SJCRH30 (cell line): ENCODE measurements around the gene OR52K2. TPM values are rescaled to one million over a fixed set of nuclear protein-coding genes. Genes with fewer than 3 reads are reported as not detected.
"Not testable (repeated sequence)": the region's sequence is repeated elsewhere in the genome, so short reads cannot be mapped to it uniquely, and the experiment has no call there.

Experiments
- DNase-seq, 2 experiments: peaks; one replicate each; pipeline ENCODE4 v3.0.0-alpha.2; 2015 to 2020
- H3K27ac ChIP-seq: fragments of 250-450 bp; sonication (Bioruptor Pico); 2 replicates; pipeline ENCODE4 v1.5.1; 2020; ENCODE audit warnings: mild to moderate bottlenecking, moderate library complexity
- H3K27me3 ChIP-seq: fragments of 250-450 bp; sonication (Bioruptor Pico); 2 replicates; pipeline ENCODE4 v1.5.1; 2020; ENCODE audit warnings: mild to moderate bottlenecking, moderate library complexity
- H3K36me3 ChIP-seq: fragments of 250-450 bp; sonication (Bioruptor Pico); 2 replicates; pipeline ENCODE4 v1.5.1; 2020; ENCODE audit warnings: mild to moderate bottlenecking, moderate library complexity
- H3K4me1 ChIP-seq: fragments of 250-450 bp; sonication (Bioruptor Pico); 2 replicates; pipeline ENCODE4 v1.5.1; 2020; ENCODE audit warnings: mild to moderate bottlenecking, moderate library complexity
- H3K4me3 ChIP-seq: fragments of 250-450 bp; sonication (Bioruptor Pico); 2 replicates; pipeline ENCODE4 v1.5.1; 2020; ENCODE audit warnings: mild to moderate bottlenecking, moderate library complexity
- H3K9me3 ChIP-seq: fragments of 250-450 bp; sonication (Bioruptor Pico); replicated peaks from 2 replicates; pipeline ENCODE4 v1.5.1; 2020; ENCODE audit warnings: mild to moderate bottlenecking, moderate library complexity
- total RNA-seq: library from RNA; depleted of rRNA; stranded (reverse); fragments of >200 nt; shearing (Covaris generic); gene quantifications from 2 replicates; pipeline ENCODE4 v1.2.3, GENCODE V29; 2014

Gene OR52K2
- total RNA-seq, 1 experiment from 2014 or later: not detected

- Histone ChIP-seq H3K4me1 (no peaks in the 10 kb centered on the region), H3K4me3 (no peak overlapping the region), H3K27me3 (no peaks in the 10 kb centered on the region), H3K27ac (no peak overlapping the region), H3K9me3 (no peaks in the 10 kb centered on the region; the same call in 1 of the 2 replicates), H3K36me3 (no peaks in the 10 kb centered on the region)
- peak; percentile 28 to 37 for DNase-seq
Measured at GRCh38 chr11:4464216-4465159, 15.4 kb downstream of the OR52K2 start.

DNA sequence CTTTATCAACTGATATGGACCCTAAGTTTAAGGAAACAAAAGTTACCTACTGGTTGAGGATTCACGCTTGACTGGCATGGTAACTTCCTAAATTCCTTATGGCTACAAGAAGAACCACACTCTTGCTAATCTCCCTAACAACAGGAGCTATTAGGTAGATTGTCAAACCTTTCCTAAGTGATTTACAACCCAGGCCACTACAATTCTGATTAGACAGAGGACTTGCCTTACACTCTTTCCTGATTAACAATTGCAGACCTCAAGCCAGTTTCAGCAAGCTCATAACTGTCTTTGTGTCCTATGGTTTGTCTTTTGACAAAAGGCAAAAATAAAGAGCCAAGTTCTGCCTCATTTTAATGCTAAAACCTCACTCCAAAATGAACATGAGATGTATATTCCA is 16.3 kb downstream of the OR52K2 start:
- DNase-seq: no peak

DNA sequence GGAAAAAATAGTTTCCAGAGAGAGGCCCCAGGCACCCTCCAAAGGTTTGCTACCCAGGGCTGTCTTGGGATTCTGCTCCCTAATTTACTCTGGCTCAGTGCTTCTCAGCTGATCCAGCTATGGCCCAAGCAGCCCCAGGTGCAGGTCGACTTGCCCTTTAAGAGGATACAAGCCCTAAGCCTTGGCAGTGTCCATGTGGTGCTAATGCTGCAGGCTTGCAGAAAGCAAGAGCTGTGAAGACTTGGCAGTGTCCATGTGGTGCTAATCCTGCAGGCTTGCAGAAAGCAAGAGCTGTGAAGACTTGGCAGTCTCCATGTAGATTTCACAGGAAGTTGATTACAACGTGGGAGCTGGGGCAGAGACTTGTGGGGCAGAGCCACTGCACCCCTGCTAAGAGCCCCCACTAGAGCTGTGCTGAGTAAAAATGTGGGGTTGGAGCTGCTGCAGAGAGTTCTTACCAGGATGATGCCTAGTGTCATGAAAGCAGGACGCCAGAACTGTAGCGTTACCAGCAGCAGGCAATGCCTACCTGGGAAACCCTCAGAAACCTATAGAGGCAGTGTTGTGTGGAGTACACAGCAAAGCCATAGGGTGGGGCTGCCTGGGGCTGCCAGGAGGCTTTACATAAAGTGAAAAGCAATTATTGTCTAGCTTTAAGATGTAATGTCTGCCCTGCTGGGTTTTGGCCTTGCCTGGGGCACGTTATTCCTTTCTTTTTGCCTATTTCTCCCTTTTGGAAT is 17.2 kb downstream of the OR52K2 start:
- no peak overlapping the region for H3K4me3 ChIP-seq
- no peaks in the 10 kb centered on the region; the same call in 1 of the 2 replicates for H3K9me3 ChIP-seq
- H3K27me3 ChIP-seq: no peaks in the 10 kb centered on the region
- no peak overlapping the region for H3K27ac ChIP-seq
- no peak for DNase-seq
- H3K4me1 ChIP-seq: no peaks in the 10 kb centered on the region
- H3K36me3 ChIP-seq: no peaks in the 10 kb centered on the region

More for the DNA sequence above, 16.3 kb downstream of the OR52K2 start:
- Histone ChIP-seq H3K4me3 (no peak overlapping the region), H3K9me3 (no peaks in the 10 kb centered on the region; the same call in 1 of the 2 replicates), H3K4me1 (no peaks in the 10 kb centered on the region), H3K27me3 (no peaks in the 10 kb centered on the region), H3K27ac (no peak overlapping the region), H3K36me3 (no peaks in the 10 kb centered on the region)

GRCh38 chr11:4466871-4467442 is 17.9 kb downstream of the OR52K2 start:
- H3K4me1 ChIP-seq: no peaks in the 10 kb centered on the region
- H3K4me3 ChIP-seq: no peak overlapping the region
- no peaks in the 10 kb centered on the region for H3K36me3 ChIP-seq
- H3K27ac ChIP-seq: no peak overlapping the region
- H3K9me3 ChIP-seq: no peaks in the 10 kb centered on the region; the same call in 1 of the 2 replicates
- no peaks in the 10 kb centered on the region for H3K27me3 ChIP-seq
- DNase-seq: no peak

DNA sequence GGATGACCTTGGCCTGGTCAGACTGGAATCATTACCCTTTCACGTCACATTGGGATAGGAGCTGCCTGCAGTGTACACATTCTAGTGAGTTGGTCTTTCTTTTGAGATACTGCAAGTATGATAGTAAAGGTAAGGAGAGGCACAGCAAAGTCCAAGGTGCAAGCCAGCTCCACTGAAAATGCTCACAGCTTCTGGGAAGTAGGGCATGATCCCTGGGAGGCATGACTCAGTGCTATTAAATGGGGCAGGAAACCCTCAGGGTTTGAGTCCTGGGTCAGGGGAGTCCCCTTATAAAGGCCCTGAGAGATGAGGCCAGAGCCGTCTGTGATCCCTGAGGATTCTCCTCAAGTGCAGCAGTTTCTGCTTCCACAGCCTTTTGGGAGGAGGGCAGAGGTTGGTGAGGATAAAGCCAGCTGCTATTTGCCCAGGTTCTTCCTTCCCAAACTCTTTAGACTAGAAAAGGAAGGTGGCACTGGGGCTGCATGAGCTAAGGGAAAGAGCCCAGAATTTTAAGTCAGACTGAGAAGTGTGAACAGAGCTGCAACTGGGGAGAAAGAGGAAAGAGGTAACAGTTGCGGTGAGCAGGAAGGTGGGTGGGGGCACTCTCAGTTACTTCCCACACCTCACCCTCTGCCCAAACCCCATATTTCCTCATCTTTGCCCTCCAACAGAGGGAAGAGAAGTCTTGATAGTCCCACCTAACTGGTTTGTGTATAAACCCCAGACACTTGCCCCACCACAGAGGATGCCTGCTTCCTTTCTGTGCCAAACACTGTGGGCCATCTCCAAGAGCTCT is 18.9 kb downstream of the OR52K2 start:
- H3K27ac ChIP-seq: no peak overlapping the region
- H3K9me3 ChIP-seq: no peaks in the 10 kb centered on the region; the same call in 1 of the 2 replicates
- no peaks in the 10 kb centered on the region for H3K27me3 ChIP-seq
- DNase-seq: no peak
- no peaks in the 10 kb centered on the region for H3K4me1 ChIP-seq
- no peak overlapping the region for H3K4me3 ChIP-seq
- no peaks in the 10 kb centered on the region for H3K36me3 ChIP-seq

DNA sequence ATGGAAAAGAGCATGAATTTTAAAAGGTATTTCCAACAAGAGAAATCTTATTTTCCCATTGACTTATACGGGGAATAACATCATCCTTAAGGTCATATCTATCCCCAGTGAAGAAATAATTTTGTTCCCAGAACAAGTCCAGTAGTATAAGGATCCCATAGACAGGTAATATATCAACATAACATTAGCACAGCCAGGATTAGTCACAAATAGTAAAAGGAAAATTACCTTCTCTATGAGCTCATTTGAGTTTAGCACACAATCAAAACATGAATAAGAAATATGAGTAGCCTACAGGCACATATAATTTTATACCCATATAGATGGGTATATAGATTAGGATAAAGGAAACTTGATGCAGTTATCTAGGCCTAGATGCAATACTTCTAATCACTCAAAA is 30.5 kb downstream of the OR52K2 start:
- H3K9me3 ChIP-seq: no peaks in the 10 kb centered on the region
- H3K4me1 ChIP-seq: no peaks in the 10 kb centered on the region
- DNase-seq: no peak
- no peaks in the 10 kb centered on the region for H3K36me3 ChIP-seq
- no peaks in the 10 kb centered on the region for H3K27me3 ChIP-seq
- no peak overlapping the region for H3K4me3 ChIP-seq
- H3K27ac ChIP-seq: no peak overlapping the region

DNA sequence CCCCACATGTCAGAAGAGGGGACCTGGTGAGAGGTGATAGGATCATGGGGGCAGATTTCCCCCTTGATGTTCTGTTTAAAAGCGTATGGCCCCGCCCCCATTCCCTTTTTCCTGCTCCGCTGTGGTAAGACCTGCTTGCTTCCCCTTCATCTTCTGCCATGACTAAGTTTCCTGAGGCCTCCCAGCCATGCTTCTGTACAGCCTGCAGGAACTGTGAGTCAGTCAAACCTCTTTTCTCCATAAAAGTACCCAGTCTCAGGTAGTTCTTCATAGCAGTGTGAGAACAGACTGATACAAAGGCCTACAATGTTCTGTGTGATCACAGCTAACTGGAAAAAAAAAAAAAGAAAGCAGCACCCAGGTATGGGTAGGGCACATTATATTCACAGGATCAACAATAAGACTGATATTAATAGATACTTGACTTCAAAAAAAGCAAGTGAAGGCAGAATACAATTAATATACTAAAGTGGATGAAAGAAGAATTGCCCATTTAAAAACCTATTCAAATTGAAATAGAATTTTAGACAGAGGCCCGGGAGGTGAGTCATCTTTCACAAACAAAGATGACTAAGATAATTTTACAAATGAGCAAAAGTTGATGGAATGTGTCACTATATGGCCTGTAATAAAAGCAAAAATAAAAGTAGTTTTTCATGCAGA is 31.6 kb downstream of the OR52K2 start:
- Histone ChIP-seq H3K36me3 (no peaks in the 10 kb centered on the region), H3K4me3 (no peak overlapping the region), H3K27ac (no peak overlapping the region), H3K9me3 (no peaks in the 10 kb centered on the region), H3K4me1 (no peaks in the 10 kb centered on the region), H3K27me3 (no peaks in the 10 kb centered on the region)
- no peak for DNase-seq

GRCh38 chr11:4481240-4481582 is 32.1 kb downstream of the OR52K2 start:
- no peaks in the 10 kb centered on the region for H3K36me3 ChIP-seq
- H3K4me3 ChIP-seq: no peak overlapping the region
- no peak for DNase-seq

DNA sequence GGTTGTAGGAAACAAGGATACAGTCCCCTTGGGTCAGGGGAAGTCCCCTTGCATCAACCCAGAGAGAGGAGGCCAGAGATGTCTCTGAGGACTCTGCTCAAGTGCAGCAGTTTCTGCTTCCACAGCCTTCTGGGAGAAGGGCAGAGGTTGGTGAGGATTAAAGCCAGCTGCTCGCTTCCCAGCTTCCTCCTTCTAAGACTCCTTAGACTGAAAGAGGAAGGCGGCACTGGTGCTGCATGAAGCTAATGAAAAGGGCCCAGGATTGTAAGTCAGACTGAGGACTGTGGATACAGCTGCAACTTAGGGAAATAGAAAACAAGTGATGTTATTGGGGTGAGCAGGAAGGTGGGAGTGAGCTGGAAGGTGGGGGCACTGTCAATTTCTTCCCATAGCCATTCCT is 33.4 kb downstream of the OR52K2 start, which contains the start of gene OR52K1:
Gene OR52K1, plus strand, starts transcription at position 202 of the 400 bp plus-strand sequence. CDS start 6,255 bp downstream, outside the sequence.
- Histone ChIP-seq H3K9me3 (no peaks in the 10 kb centered on the region), H3K4me3 (no peak within 1 kb of the TSS), H3K27me3 (no peaks in the 10 kb centered on the region), H3K27ac (no peak within 1 kb of the TSS), H3K4me1 (no peaks in the 10 kb centered on the region), H3K36me3 (no peaks in the 10 kb centered on the region)
- DNase-seq: no peak

More at GRCh38 chr11:4481240-4481582, 32.1 kb downstream of the OR52K2 start:
- no peaks in the 10 kb centered on the region for H3K9me3 ChIP-seq
- H3K27me3 ChIP-seq: no peaks in the 10 kb centered on the region
- H3K27ac ChIP-seq: no peak overlapping the region
- no peaks in the 10 kb centered on the region for H3K4me1 ChIP-seq

GRCh38 chr11:4484310-4484709 is 35.2 kb downstream of the OR52K2 start:
- Histone ChIP-seq H3K27me3 (no peaks in the 10 kb centered on the region), H3K9me3 (no peaks in the 10 kb centered on the region), H3K27ac (no peak overlapping the region), H3K36me3 (no peaks in the 10 kb centered on the region), H3K4me1 (no peaks in the 10 kb centered on the region), H3K4me3 (no peak overlapping the region)
- DNase-seq: no peak

DNA sequence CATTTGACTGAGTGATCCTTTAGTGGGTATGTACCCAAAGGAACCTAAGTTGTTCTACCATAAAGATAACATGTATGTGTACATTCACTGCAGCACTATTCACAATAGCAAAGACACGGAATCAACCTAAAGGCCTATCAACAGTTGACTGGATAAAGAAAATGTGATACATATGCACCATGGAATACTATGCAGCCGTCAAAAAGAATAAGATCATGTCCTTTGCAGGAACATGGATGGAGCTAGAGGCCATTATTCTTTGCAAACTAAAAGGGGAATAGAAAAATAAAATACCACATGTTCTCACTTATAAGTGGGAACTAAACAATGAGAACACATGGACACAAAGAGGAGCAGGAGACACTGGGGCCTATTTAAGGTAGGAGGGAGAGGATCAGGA is 42.3 kb downstream of the OR52K2 start:
- not testable (repeated sequence) for H3K4me1 ChIP-seq, H3K4me3 ChIP-seq, H3K27ac ChIP-seq

DNA sequence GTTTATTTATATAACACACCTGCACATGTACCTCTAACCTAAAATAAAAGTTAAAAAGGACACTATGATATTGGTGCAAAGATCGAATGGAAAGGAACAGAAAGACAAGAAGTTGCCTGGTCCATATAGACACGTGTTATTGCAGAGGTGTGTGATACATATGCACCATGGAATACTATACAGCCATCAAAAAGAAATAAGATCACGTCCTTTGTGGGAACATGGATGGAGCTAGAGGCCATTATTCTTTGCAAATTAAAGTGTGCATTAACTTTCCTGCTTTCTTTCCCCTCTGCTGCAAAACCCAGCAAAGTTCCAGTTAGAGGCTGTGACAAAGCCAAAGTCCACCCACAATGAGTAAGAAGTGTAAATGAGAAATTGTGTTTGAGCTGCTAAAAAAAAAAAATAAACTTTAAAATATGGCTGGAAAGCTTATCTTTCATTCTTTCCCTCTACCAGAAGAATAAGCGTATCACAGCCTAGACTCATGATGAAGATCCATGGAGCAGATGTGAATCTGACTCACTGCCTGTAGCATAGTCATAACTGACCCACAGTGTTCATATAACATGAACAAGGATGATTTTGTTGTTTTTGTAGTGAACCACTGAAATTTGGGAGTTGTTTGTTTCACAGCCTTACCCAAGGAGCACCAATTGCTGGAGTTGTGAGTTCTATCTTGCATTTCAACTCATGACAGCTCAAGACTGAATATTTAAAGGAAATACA is 42.9 kb downstream of the OR52K2 start:
- H3K27me3 ChIP-seq: peaks cover 22% of the 10 kb centered on the region
- no peak overlapping the region for H3K4me3 ChIP-seq
- no peaks in the 10 kb centered on the region for H3K36me3 ChIP-seq
- 0 out of 2 replicates have a peak, but pooled peaks cover 2% of the 10 kb centered on the region for H3K9me3 ChIP-seq
- DNase-seq: no peak
- no peaks in the 10 kb centered on the region for H3K4me1 ChIP-seq
- no peak overlapping the region for H3K27ac ChIP-seq

More for the DNA sequence above, 42.3 kb downstream of the OR52K2 start:
- not testable (repeated sequence) for H3K36me3 ChIP-seq, H3K9me3 ChIP-seq, DNase-seq
- peaks cover 17% of the 10 kb centered on the region for H3K27me3 ChIP-seq

- no peaks in the 10 kb centered on the region for H3K4me1 ChIP-seq
- 0 out of 2 replicates have a peak, but pooled peaks cover 2% of the 10 kb centered on the region for H3K9me3 ChIP-seq
- peaks cover 23% of the 10 kb centered on the region for H3K27me3 ChIP-seq
- no peak for DNase-seq
- no peak overlapping the region for H3K4me3 ChIP-seq
- no peaks in the 10 kb centered on the region for H3K36me3 ChIP-seq
- no peak overlapping the region for H3K27ac ChIP-seq
Measured at GRCh38 chr11:4493480-4493818, 44.4 kb downstream of the OR52K2 start.
